Measurements from ENCODE around the gene NANOS3.

DNA sequence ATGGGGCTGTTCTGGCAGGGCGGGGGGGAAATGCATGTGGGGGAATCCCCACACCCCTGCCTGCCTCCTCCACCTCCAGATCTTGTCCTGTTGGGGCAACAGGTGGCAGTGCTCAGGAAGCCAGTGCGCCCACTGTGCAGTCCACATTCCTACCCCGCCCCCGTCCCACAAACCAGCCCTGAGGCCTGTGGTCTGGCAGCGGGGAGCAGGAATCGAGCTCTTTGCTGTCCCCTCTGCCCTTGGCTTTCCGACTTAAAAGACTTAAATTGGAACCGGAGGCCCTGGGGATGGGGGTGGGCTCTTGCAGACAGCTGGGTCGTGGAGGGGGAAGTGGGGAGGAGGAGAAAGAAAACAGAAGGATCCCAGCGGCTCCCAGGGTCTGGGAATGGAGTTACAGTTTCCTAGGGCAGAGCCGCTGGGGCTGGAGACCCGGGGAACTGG lies 4.3 kb downstream of the NANOS3 start:
- TF ChIP-seq EZH2 (IDR thresholded peaks at IDR 0.05; ENCODE audit: insufficient read depth, poor library complexity, severe bottlenecking) = no peak
- no peak for TF ChIP-seq EZH2phosphoT487 (IDR thresholded peaks at IDR 0.05; ENCODE audit: insufficient read depth, low read depth)
